Measurements from ENCODE around the gene MINDY3. TPM values are rescaled to one million over a fixed set of nuclear protein-coding genes. Genes with fewer than 3 reads are reported as not detected.

MINDY3 gene
- total RNA-seq, 4 donors from 2014 or later, result 17.0 to 26.4 (median 22.4) TPM

GRCh38 chr10:15745751-15746150 is 114.6 kb downstream of the MINDY3 start:
- Histone ChIP-seq H3K36me3 (no peaks in the 10 kb centered on the region), H3K4me1 (no peaks in the 10 kb centered on the region), H3K27ac (no peak overlapping the region), H3K9me3 (no peaks in the 10 kb centered on the region), H3K27me3 (no peaks in the 10 kb centered on the region), H3K4me3 (no peak overlapping the region)
- DNase-seq, result no peak
- TF ChIP-seq CTCF (IDR thresholded peaks at IDR 0.05) (no peak), POLR2A (IDR thresholded peaks at IDR 0.05) (no peak)

GRCh38 chr10:15744217-15744865 is 116.0 kb downstream of the MINDY3 start:
- Histone ChIP-seq H3K9me3 (no peaks in the 10 kb centered on the region), H3K27me3 (no peaks in the 10 kb centered on the region), H3K4me1 (no peaks in the 10 kb centered on the region), H3K4me3 (no peak overlapping the region), H3K36me3 (no peaks in the 10 kb centered on the region), H3K27ac (no peak overlapping the region)
- no peak for TF ChIP-seq POLR2A (IDR thresholded peaks at IDR 0.05)
- peak in 3 of 6 experiments; percentile 39 to 46 (median 43) for TF ChIP-seq CTCF (IDR thresholded peaks at IDR 0.05)
- DNase-seq, result peak in 1 of 3 donors; percentile 60

GRCh38 chr10:15743443-15743842 is 116.9 kb downstream of the MINDY3 start:
- Histone ChIP-seq H3K36me3 (no peaks in the 10 kb centered on the region), H3K4me1 (no peaks in the 10 kb centered on the region), H3K4me3 (no peak overlapping the region), H3K9me3 (no peaks in the 10 kb centered on the region), H3K27ac (no peak overlapping the region), H3K27me3 (no peaks in the 10 kb centered on the region)
- no peak for DNase-seq
- TF ChIP-seq CTCF (IDR thresholded peaks at IDR 0.05) (no peak), POLR2A (IDR thresholded peaks at IDR 0.05) (no peak)

GRCh38 chr10:15742836-15743235 is 117.5 kb downstream of the MINDY3 start:
- DNase-seq, result no peak
- Histone ChIP-seq H3K9me3 (no peaks in the 10 kb centered on the region), H3K27ac (no peak overlapping the region), H3K36me3 (no peaks in the 10 kb centered on the region), H3K4me1 (no peaks in the 10 kb centered on the region), H3K4me3 (no peak overlapping the region), H3K27me3 (no peaks in the 10 kb centered on the region)
- TF ChIP-seq CTCF (IDR thresholded peaks at IDR 0.05) (no peak), POLR2A (IDR thresholded peaks at IDR 0.05) (no peak)

GRCh38 chr10:15742102-15742501 is 118.2 kb downstream of the MINDY3 start:
- Histone ChIP-seq H3K4me1 (no peaks in the 10 kb centered on the region), H3K36me3 (no peaks in the 10 kb centered on the region), H3K9me3 (no peaks in the 10 kb centered on the region), H3K27ac (no peak overlapping the region), H3K4me3 (no peak overlapping the region), H3K27me3 (no peaks in the 10 kb centered on the region)
- DNase-seq, result no peak
- TF ChIP-seq CTCF (IDR thresholded peaks at IDR 0.05) (no peak), POLR2A (IDR thresholded peaks at IDR 0.05) (no peak)

- Histone ChIP-seq H3K27ac (no peak overlapping the region), H3K36me3 (no peaks in the 10 kb centered on the region), H3K4me1 (no peaks in the 10 kb centered on the region), H3K4me3 (no peak overlapping the region), H3K27me3 (no peaks in the 10 kb centered on the region), H3K9me3 (no peaks in the 10 kb centered on the region)
- no peak for DNase-seq
- TF ChIP-seq POLR2A (IDR thresholded peaks at IDR 0.05) (no peak), CTCF (IDR thresholded peaks at IDR 0.05) (no peak)
Measured at GRCh38 chr10:15741581-15741980, 118.7 kb downstream of the MINDY3 start.
